ENCODE measurements around the gene ST3GAL2. TPM values are rescaled to one million over a fixed set of nuclear protein-coding genes. Genes with fewer than 3 reads are reported as not detected.

ST3GAL2 gene
- total and polyA plus RNA-seq, 4 donors, result 8.4 to 37.0 (median 30.5) TPM

- Histone ChIP-seq H3K4me3 (no peak overlapping the region), H3K27ac (ENCODE audit: low read depth in 1 of 2, low read length in 1 of 2) (no peak overlapping the region), H3K9ac (ENCODE audit: insufficient read depth in 1 of 2, low read length in 2 of 2) (no peak overlapping the region), H3K4me1 (ENCODE audit: control insufficient read depth in 5 of 5, insufficient read depth in 5 of 5, low read length in 5 of 5) (peaks cover 0 to 5% (median 0%) of the 10 kb centered on the region in 5 donors), H3K27me3 (ENCODE audit: control insufficient read depth in 3 of 3, insufficient read depth in 3 of 3, low read length in 2 of 3) (no peaks in the 10 kb centered on the region), H3K9me3 (ENCODE audit: control insufficient read depth in 4 of 4, insufficient read depth in 3 of 4, low read length in 3 of 4) (no peaks in the 10 kb centered on the region), H3K36me3 (ENCODE audit: control insufficient read depth in 4 of 4, insufficient read depth in 4 of 4, low read length in 4 of 4) (peaks cover 0 to 28% (median 4%) of the 10 kb centered on the region in 4 donors)
- DNase-seq, result peak; percentile 50 to 57 (median 55)
- TF ChIP-seq, protein P1, sequence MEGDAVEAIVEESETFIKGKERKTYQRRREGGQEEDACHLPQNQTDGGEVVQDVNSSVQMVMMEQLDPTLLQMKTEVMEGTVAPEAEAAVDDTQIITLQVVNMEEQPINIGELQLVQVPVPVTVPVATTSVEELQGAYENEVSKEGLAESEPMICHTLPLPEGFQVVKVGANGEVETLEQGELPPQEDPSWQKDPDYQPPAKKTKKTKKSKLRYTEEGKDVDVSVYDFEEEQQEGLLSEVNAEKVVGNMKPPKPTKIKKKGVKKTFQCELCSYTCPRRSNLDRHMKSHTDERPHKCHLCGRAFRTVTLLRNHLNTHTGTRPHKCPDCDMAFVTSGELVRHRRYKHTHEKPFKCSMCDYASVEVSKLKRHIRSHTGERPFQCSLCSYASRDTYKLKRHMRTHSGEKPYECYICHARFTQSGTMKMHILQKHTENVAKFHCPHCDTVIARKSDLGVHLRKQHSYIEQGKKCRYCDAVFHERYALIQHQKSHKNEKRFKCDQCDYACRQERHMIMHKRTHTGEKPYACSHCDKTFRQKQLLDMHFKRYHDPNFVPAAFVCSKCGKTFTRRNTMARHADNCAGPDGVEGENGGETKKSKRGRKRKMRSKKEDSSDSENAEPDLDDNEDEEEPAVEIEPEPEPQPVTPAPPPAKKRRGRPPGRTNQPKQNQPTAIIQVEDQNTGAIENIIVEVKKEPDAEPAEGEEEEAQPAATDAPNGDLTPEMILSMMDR (IDR thresholded peaks at IDR 0.05; ENCODE audit: control extremely low read depth, extremely low read depth), result no peak
- no peak for ATAC-seq (ENCODE audit: insufficient read depth, low FRiP score)
- 92 to 98% methylated on average over 7 of the region's 7 CpGs for WGBS, 2 donors
These were observed 27.8 kb upstream of the ST3GAL2 start for GRCh38 chr16:70466805-70467076.

DNA sequence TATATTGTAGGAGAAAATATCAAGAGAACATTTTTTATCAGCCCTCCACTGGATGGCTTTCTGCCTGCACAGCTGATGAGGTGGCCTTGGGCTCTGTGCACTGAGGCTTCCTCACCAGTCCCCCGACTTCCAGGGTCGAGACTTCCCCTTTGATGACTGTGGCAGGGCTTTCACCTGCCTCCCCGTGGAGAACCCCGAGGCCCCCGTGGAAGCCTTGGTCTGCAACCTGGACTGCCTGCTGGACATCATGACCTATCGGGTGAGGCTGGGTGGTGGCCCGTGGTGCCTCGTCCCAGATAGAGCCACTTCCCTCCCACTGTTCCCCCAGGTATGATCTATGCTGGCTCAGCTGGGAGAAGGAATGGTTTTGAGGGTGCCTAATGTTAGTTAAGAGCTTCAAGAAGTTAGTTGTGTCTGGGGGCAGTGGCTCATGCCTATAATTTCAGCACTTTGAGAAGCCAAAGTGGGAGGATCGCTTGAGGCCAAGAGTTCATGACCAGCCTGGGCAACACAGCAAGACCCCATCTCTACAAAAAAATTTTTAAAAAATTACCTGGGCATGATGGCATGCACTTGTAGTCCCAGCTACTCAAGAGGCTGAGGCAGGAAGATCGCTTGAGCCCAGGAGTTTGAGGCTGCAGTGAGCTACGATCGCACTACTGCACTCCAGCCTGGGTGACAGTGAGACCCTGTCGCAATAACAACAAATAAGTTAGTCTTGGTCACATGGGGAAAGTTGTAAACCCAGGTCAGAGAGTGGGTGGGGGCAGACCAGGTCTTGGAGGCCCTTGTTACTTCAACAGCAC is 27.3 kb upstream of the ST3GAL2 start:
- TF ChIP-seq, protein P1 (IDR thresholded peaks at IDR 0.05; ENCODE audit: control extremely low read depth, extremely low read depth), result no peak
- Histone ChIP-seq H3K9ac (ENCODE audit: insufficient read depth in 1 of 2, low read length in 2 of 2) (no peak overlapping the region), H3K27me3 (ENCODE audit: control insufficient read depth in 3 of 3, insufficient read depth in 3 of 3, low read length in 2 of 3) (no peaks in the 10 kb centered on the region), H3K9me3 (ENCODE audit: control insufficient read depth in 4 of 4, insufficient read depth in 3 of 4, low read length in 3 of 4) (no peaks in the 10 kb centered on the region), H3K27ac (ENCODE audit: low read depth in 1 of 2, low read length in 1 of 2) (no peak overlapping the region), H3K4me1 (ENCODE audit: control insufficient read depth in 5 of 5, insufficient read depth in 5 of 5, low read length in 5 of 5) (peaks cover 0 to 7% (median 0%) of the 10 kb centered on the region in 5 donors), H3K36me3 (ENCODE audit: control insufficient read depth in 4 of 4, insufficient read depth in 4 of 4, low read length in 4 of 4) (peaks cover 0 to 28% (median 4%) of the 10 kb centered on the region in 4 donors), H3K4me3 (no peak overlapping the region)
- WGBS, 2 donors, result 86 to 89% methylated on average over 13 of the region's 13 CpGs
- no peak for DNase-seq
- ATAC-seq (ENCODE audit: insufficient read depth, low FRiP score), result no peak

GRCh38 chr16:70463235-70463634 is 24.3 kb upstream of the ST3GAL2 start:
- no peak overlapping the region for H3K9ac ChIP-seq (ENCODE audit: insufficient read depth in 1 of 2, low read length in 2 of 2)
- ATAC-seq (ENCODE audit: insufficient read depth, low FRiP score) (no peak), DNase-seq (no peak)
- WGBS, 2 donors, result 97 to 98% methylated on average over 2 of the region's 2 CpGs
- H3K4me3 ChIP-seq, result no peak overlapping the region
- no peaks in the 10 kb centered on the region for H3K27me3 ChIP-seq (ENCODE audit: control insufficient read depth in 3 of 3, insufficient read depth in 3 of 3, low read length in 2 of 3)
- H3K4me1 ChIP-seq (ENCODE audit: control insufficient read depth in 5 of 5, insufficient read depth in 5 of 5, low read length in 5 of 5), result peaks cover 0 to 10% (median 0%) of the 10 kb centered on the region in 5 donors
- no peaks in the 10 kb centered on the region for H3K9me3 ChIP-seq (ENCODE audit: control insufficient read depth in 4 of 4, insufficient read depth in 3 of 4, low read length in 3 of 4)
- peaks cover 0 to 20% (median 2%) of the 10 kb centered on the region in 4 donors for H3K36me3 ChIP-seq (ENCODE audit: control insufficient read depth in 4 of 4, insufficient read depth in 4 of 4, low read length in 4 of 4)
- TF ChIP-seq, protein P1 (IDR thresholded peaks at IDR 0.05; ENCODE audit: control extremely low read depth, extremely low read depth), result no peak
- no peak overlapping the region for H3K27ac ChIP-seq (ENCODE audit: low read depth in 1 of 2, low read length in 1 of 2)

All from lung (tissue), 12 donors.